Thyroid gland (tissue), 4 donors: ENCODE data around the gene SMURF1. TPM values are rescaled to one million over a fixed set of nuclear protein-coding genes. Genes with fewer than 3 reads are reported as not detected.

Source experiments
- DNase-seq, 2 donors: peaks; one replicate each; pipeline ENCODE4 v3.0.0-alpha.2; 2019
- H3K27ac ChIP-seq, 3 donors: fragments of 200-600 bp; sonication (generic); 1 replicate in 2 of 3; 2 replicates in 1 of 3; pipeline ENCODE4 v1.5.1; 2016 to 2019; ENCODE audit warnings: mild to moderate bottlenecking in 1 of 3, moderate library complexity in 1 of 3
- H3K27me3 ChIP-seq: fragments of 200-600 bp; sonication (generic); one replicate; pipeline ENCODE4 v1.5.1; 2019
- H3K36me3 ChIP-seq, 2 donors: fragments of 200-600 bp; sonication (generic); one replicate each; pipeline ENCODE4 v1.5.1; 2016 to 2019
- H3K4me1 ChIP-seq, 2 donors: fragments of 200-600 bp; sonication (generic); one replicate each; pipeline ENCODE4 v1.5.1; 2017 to 2019
- H3K4me3 ChIP-seq, 3 donors: fragments of 200-600 bp; sonication (generic); replicated peaks in 1 of 3; 1 replicate in 2 of 3; 2 replicates in 1 of 3; pipeline ENCODE4 v1.5.1; 2016; ENCODE audit warnings: mild to moderate bottlenecking in 1 of 3
- H3K9me3 ChIP-seq: fragments of 200-600 bp; sonication (generic); one replicate; pipeline ENCODE4 v1.5.1; 2017
- CTCF ChIP-seq, 6 experiments: fragments of 200-600 bp in 3 of 6; fragments of 450-650 bp in 3 of 6; sonication (generic) in 3 of 6; IDR thresholded peaks; one replicate each; pipeline ENCODE4 v1.5.1; 2016 to 2019; ENCODE audit warnings: antibody characterized with exemption in 6 of 6, mild to moderate bottlenecking in 2 of 6, inconsistent platforms in 1 of 6, moderate library complexity in 1 of 6
- POLR2A ChIP-seq, 2 donors: fragments of 450-650 bp; IDR thresholded peaks; one replicate each; pipeline ENCODE4 v1.6.1; 2017; ENCODE audit warnings: antibody characterized with exemption in 2 of 2, mild to moderate bottlenecking in 2 of 2, moderate library complexity in 1 of 2
- WGBS, 2 donors: methylation state at CpG; one replicate each; pipeline ENCODE4 v1.1.5; 2017; 5-methylcytosine and 5-hydroxymethylcytosine counted together
- intact Hi-C: fragments of 100-400 bp; cut with DNase I; formaldehyde crosslinking; loops from one replicate; pipeline ENCODE4 v1.15.1; 2023
- total RNA-seq, 4 donors: library from RNA; depleted of rRNA; stranded (reverse); fragments of >200 nt; gene quantifications; one replicate each; pipeline ENCODE4 v1.2.3, GENCODE V29; 2016

The SMURF1 gene
- total RNA-seq, 4 donors from 2014 or later = 13.9 to 20.6 (median 16.7) TPM

GRCh38 chr7:99078416-99078815 is 65.5 kb downstream of the SMURF1 start:
- Histone ChIP-seq H3K4me1 (no peaks in the 10 kb centered on the region), H3K27ac (no peak overlapping the region), H3K9me3 (no peaks in the 10 kb centered on the region), H3K4me3 (no peak overlapping the region), H3K36me3 (no peaks in the 10 kb centered on the region), H3K27me3 (no peaks in the 10 kb centered on the region)
- 86 to 93% methylated on average over 6 of the region's 6 CpGs for WGBS, 2 donors
- TF ChIP-seq CTCF (IDR thresholded peaks at IDR 0.05) = no peak
- TF ChIP-seq POLR2A (IDR thresholded peaks at IDR 0.05) = no peak
- intact Hi-C loops = no loop called here
- no peak for DNase-seq

- Histone ChIP-seq H3K36me3 (no peaks in the 10 kb centered on the region), H3K4me1 (no peaks in the 10 kb centered on the region), H3K27me3 (no peaks in the 10 kb centered on the region), H3K27ac (no peak overlapping the region), H3K9me3 (no peaks in the 10 kb centered on the region), H3K4me3 (no peak overlapping the region)
- no peak for DNase-seq
- TF ChIP-seq CTCF (IDR thresholded peaks at IDR 0.05) (no peak), POLR2A (IDR thresholded peaks at IDR 0.05) (no peak)
- intact Hi-C loops = no loop called here
- WGBS, 2 donors = 94 to 96% methylated on average over 10 of the region's 10 CpGs
These were observed 67.3 kb downstream of the SMURF1 start for GRCh38 chr7:99076615-99077014.

- H3K27ac ChIP-seq = no peak overlapping the region
- intact Hi-C loops = no loop called here
- H3K36me3 ChIP-seq = no peaks in the 10 kb centered on the region
- no peak for TF ChIP-seq POLR2A (IDR thresholded peaks at IDR 0.05)
- no peak for TF ChIP-seq CTCF (IDR thresholded peaks at IDR 0.05)
- H3K4me3 ChIP-seq = no peak overlapping the region
- no peaks in the 10 kb centered on the region for H3K9me3 ChIP-seq
- no peaks in the 10 kb centered on the region for H3K27me3 ChIP-seq
- no peak for DNase-seq
- WGBS, 2 donors = 89 to 99% methylated on average over 2 of the region's 2 CpGs
- no peaks in the 10 kb centered on the region for H3K4me1 ChIP-seq
These were observed 70.0 kb downstream of the SMURF1 start for GRCh38 chr7:99073839-99074446.

- intact Hi-C loops = no loop called here
- no peak overlapping the region for H3K27ac ChIP-seq
- H3K36me3 ChIP-seq = no peaks in the 10 kb centered on the region
- no peak overlapping the region for H3K4me3 ChIP-seq
- no peaks in the 10 kb centered on the region for H3K27me3 ChIP-seq
- no peak for DNase-seq
- no peak for TF ChIP-seq CTCF (IDR thresholded peaks at IDR 0.05)
- no peak for TF ChIP-seq POLR2A (IDR thresholded peaks at IDR 0.05)
- 93% methylated on average over 7 of the region's 7 CpGs for WGBS, 2 donors
- H3K4me1 ChIP-seq = peaks cover 0 to 6% of the 10 kb centered on the region in 2 donors
- H3K9me3 ChIP-seq = no peaks in the 10 kb centered on the region
These were observed 71.8 kb downstream of the SMURF1 start for GRCh38 chr7:99072126-99072525.

- DNase-seq = no peak
- peaks cover 0 to 6% of the 10 kb centered on the region in 2 donors for H3K4me1 ChIP-seq
- H3K9me3 ChIP-seq = no peaks in the 10 kb centered on the region
- no peak for TF ChIP-seq POLR2A (IDR thresholded peaks at IDR 0.05)
- TF ChIP-seq CTCF (IDR thresholded peaks at IDR 0.05) = no peak
- 92 to 94% methylated on average over 3 of the region's 3 CpGs for WGBS, 2 donors
- no peaks in the 10 kb centered on the region for H3K27me3 ChIP-seq
- H3K27ac ChIP-seq = no peak overlapping the region
- H3K36me3 ChIP-seq = no peaks in the 10 kb centered on the region
- H3K4me3 ChIP-seq = no peak overlapping the region
- intact Hi-C loops = no loop called here
These were observed 73.5 kb downstream of the SMURF1 start for GRCh38 chr7:99070361-99070760.
